GM21367 (cell line): ENCODE results near the gene NAPG.
"Not testable (repeated sequence)": the region's sequence is repeated elsewhere in the genome, so short reads cannot be mapped to it uniquely, and the experiment has no call there.

Source experiments
- ATAC-seq: cut with Tn5 transposase; IDR thresholded peaks from one replicate; pipeline ENCODE4 v1.9.1; 2021; ENCODE audit not compliant: unreplicated experiment

NAPG gene

GRCh38 chr18:10577842-10578572, 52.2 kb downstream of the NAPG start:
- ATAC-seq = not testable (repeated sequence)

GRCh38 chr18:10578573-10578899, 52.7 kb downstream of the NAPG start:
- ATAC-seq = not testable (repeated sequence)

- no peak for ATAC-seq
Measured at GRCh38 chr18:10579079-10579867, 53.4 kb downstream of the NAPG start.

DNA sequence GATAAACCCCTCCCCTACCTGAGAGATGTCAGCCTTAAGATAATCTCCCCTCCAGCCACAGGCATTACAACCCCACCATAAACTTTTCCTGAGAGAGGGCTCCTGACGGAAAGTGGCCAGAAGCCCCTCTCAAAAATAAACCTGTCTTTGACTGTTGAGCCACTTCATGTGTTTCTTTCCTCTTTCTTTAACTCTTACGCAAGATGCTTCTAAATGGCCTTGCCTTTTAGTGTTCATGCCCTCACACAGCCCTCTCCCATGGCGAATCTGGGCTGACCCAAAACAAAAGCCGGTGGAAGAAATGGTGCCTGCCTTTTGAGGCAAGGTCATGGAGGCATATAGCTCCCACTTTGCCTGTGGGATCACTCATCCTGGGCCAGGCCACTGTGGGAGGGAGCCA, 54.4 kb downstream of the NAPG start:
- no peak for ATAC-seq

DNA sequence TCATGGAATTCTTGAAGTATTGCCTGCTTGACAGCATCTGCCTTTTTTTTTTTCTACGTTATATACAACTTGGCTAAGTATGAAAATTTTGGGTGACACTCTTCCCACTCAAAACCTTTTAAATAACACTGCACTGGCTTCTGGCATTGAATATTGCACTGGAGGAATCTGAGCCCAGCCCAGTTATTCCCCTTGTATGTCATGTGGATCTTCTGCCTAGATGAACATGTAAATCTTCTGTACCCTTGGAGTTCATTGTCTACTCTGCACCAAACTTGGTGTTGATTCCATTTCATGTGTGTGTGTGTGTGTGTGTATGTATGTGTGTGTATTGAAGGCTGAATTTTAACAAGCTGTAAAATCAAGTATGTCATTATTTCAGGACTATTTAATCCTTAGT, 59.4 kb downstream of the NAPG start:
- no peak for ATAC-seq

GRCh38 chr18:10588975-10589374, 63.1 kb downstream of the NAPG start:
- ATAC-seq = no peak

- ATAC-seq = no peak
Measured at GRCh38 chr18:10590412-10590811, 64.6 kb downstream of the NAPG start.

GRCh38 chr18:10591896-10592295, 66.1 kb downstream of the NAPG start:
- no peak for ATAC-seq

GRCh38 chr18:10593366-10594022, 67.7 kb downstream of the NAPG start:
- ATAC-seq = not testable (repeated sequence)

DNA sequence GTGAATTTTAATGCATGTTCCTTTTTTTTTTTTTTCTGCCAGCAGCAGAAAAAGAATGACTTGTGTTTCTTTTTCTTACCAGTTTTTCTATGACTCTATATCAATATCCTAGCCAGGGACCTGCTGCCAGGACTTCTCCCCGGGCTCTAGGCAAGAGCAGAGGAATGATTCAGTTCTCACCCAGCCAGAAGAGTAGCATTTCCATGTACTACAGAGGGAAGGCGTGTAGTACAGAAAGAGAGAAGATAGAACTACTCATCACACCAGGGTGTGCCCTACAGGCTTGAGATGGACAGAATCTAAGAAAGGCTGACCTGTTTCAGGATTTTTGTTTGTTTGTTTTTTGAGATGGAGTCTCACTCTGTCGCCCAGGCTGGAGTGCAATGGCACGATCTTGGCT, 70.1 kb downstream of the NAPG start:
- ATAC-seq = not testable (repeated sequence)

DNA sequence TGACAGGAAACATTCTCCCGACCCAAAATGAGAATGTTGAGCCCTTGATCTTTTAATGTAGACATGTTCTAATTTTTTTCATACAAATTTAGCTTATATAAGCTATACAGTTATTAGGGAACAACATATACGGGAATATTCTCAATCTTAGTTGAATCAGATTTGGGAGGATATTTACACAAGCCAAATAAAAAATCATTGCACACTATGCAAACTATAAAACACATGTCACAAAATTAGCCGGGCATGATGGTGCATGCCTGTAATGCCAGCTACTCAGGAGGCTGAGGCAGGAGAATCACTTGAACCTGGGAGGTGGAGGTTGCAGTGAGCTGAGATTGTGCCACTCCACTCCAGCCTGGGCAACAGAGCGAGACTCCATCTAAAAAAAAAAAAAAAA, 71.9 kb downstream of the NAPG start:
- not testable (repeated sequence) for ATAC-seq

GRCh38 chr18:10600701-10601100, 74.9 kb downstream of the NAPG start:
- ATAC-seq = not testable (repeated sequence)
